ENCODE measurements around the gene HNRNPF. TPM values are rescaled to one million over a fixed set of nuclear protein-coding genes. Genes with fewer than 3 reads are reported as not detected.

HNRNPF gene
- total RNA-seq, 1 donor, result 229 TPM

DNA sequence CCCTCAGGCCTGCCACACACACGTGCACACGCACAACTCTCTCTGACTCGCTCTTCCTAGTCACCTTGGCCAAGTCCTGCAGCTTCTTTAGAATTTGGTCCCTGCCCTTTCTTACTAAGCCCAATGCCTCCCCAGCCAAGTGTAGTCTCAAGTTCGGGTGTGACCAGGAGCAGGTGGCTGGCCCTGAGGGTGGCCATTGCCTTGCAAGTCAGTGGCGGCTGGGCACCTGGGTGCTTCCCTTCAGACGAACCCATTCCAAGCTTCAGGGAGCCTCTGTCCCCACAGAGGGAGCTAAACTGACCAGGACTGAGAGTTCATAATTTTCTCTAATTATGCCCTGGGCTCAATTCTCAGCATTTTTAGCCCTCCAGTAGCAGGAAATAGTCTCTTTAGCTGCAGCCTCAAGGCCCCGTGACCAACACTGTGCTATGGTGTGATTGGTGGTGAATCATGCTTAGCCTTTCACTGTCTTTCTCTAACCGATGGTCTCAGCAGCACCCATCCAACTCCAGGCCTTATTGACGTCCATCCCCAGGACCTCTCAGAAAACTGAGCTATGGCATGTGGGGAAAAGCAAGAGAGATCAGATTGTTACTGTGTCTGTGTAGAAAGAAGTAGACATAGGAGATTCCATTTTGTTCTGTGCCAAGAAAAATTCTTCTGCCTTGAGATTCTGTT is 72.2 kb downstream of the HNRNPF start:
- Histone ChIP-seq H3K79me2 (ENCODE audit: insufficient read depth, low read length) (no peaks in the 10 kb centered on the region), H3K27ac (ENCODE audit: low read depth, low read length) (no peak overlapping the region), H4K20me1 (ENCODE audit: insufficient read depth, low read length) (no peaks in the 10 kb centered on the region), H3K4me1 (ENCODE audit: insufficient read depth, low read length) (no peaks in the 10 kb centered on the region), H3K27me3 (ENCODE audit: insufficient read depth, low read length) (peaks cover 9% of the 10 kb centered on the region), H3K4me3 (ENCODE audit: insufficient read depth, low read length) (no peak overlapping the region), H2AFZ (ENCODE audit: low read length) (no peak overlapping the region), H3K9me3 (ENCODE audit: low read depth, low read length) (no peaks in the 10 kb centered on the region), H3K4me2 (ENCODE audit: insufficient read depth, low read length) (no peak overlapping the region), H3K36me3 (ENCODE audit: insufficient read depth, low read length) (no peaks in the 10 kb centered on the region)
- TF ChIP-seq, protein P1, sequence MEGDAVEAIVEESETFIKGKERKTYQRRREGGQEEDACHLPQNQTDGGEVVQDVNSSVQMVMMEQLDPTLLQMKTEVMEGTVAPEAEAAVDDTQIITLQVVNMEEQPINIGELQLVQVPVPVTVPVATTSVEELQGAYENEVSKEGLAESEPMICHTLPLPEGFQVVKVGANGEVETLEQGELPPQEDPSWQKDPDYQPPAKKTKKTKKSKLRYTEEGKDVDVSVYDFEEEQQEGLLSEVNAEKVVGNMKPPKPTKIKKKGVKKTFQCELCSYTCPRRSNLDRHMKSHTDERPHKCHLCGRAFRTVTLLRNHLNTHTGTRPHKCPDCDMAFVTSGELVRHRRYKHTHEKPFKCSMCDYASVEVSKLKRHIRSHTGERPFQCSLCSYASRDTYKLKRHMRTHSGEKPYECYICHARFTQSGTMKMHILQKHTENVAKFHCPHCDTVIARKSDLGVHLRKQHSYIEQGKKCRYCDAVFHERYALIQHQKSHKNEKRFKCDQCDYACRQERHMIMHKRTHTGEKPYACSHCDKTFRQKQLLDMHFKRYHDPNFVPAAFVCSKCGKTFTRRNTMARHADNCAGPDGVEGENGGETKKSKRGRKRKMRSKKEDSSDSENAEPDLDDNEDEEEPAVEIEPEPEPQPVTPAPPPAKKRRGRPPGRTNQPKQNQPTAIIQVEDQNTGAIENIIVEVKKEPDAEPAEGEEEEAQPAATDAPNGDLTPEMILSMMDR (IDR thresholded peaks at IDR 0.05; ENCODE audit: extremely low read depth, low read depth, low read length), result no peak
- DNase-seq (ENCODE audit: insufficient read length, low spot score, missing footprints), result peak; percentile 30

DNA sequence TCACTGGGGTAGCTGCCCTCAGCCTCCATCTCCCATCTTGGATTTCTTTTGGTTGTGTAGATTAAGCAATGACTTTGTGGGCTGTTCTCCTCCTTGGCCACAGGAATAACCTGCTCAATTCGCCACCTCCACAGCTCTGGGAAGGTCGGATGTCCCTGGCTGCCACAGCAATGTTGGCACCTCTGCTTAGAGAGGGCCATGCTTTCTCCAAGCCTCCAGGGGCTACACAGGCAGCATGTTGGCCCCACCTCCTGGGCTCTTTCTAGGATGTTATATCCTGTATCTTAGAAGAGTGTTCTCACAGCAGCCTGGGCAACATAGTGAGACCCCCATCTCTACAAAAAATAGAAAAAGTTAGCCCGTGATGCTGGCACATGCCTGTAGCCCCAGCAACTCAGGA is 72.9 kb downstream of the HNRNPF start:
- no peaks in the 10 kb centered on the region for H3K79me2 ChIP-seq (ENCODE audit: insufficient read depth, low read length)
- H3K4me3 ChIP-seq (ENCODE audit: insufficient read depth, low read length), result no peak overlapping the region
- no peaks in the 10 kb centered on the region for H3K36me3 ChIP-seq (ENCODE audit: insufficient read depth, low read length)
- no peaks in the 10 kb centered on the region for H3K9me3 ChIP-seq (ENCODE audit: low read depth, low read length)
- no peaks in the 10 kb centered on the region for H3K4me1 ChIP-seq (ENCODE audit: insufficient read depth, low read length)
- DNase-seq (ENCODE audit: insufficient read length, low spot score, missing footprints), result peak; percentile 60
- H4K20me1 ChIP-seq (ENCODE audit: insufficient read depth, low read length), result no peaks in the 10 kb centered on the region
- H3K27me3 ChIP-seq (ENCODE audit: insufficient read depth, low read length), result peaks cover 9% of the 10 kb centered on the region
- TF ChIP-seq, protein P1 (IDR thresholded peaks at IDR 0.05; ENCODE audit: extremely low read depth, low read depth, low read length), result no peak
- no peak overlapping the region for H3K27ac ChIP-seq (ENCODE audit: low read depth, low read length)
- H2AFZ ChIP-seq (ENCODE audit: low read length), result no peak overlapping the region
- H3K4me2 ChIP-seq (ENCODE audit: insufficient read depth, low read length), result no peak overlapping the region

Small RNA genes within 50 kb of the gene (small RNA-seq; reads per million reads assigned to genes)
- gene RNU6ATAC11P (not detected), gene RNU7-193P (not detected), gene SNORD3J (0.37 reads per million)

Other genes with a start within 250 kb of the HNRNPF start
- 1.1 TPM in 1 of 2 replicates, not detected in the other for gene RASGEF1A, start 142.1 kb downstream of the HNRNPF start, total RNA-seq
- gene FXYD4, start 37.5 kb downstream of the HNRNPF start, total RNA-seq, result not detected in 2 replicates
- gene ZNF487, start 27.9 kb upstream of the HNRNPF start, total RNA-seq, result 8.3 and 9.4 TPM in 2 replicates
- gene ZNF239, start 165.4 kb upstream of the HNRNPF start, total RNA-seq, result 4.7 and 5.0 TPM in 2 replicates
- gene ZNF485, start 197.3 kb upstream of the HNRNPF start, total RNA-seq, result 2.5 and 4.7 TPM in 2 replicates
- 34.7 and 36.2 TPM in 2 replicates for gene ZNF32, start 239.7 kb upstream of the HNRNPF start, total RNA-seq

Data from osteoblast (primary cell).